HEK293 (cell line): ENCODE data around the gene HEATR5B.
A peak's percentile ranks its signal among the peaks of the same experiment; 100 is the strongest.

Source experiments
- GLI4 ChIP-seq: fragments of 450-650 bp; formaldehyde crosslinking; IDR thresholded peaks from 2 replicates; pipeline ENCODE4 v1.5.1; 2016; ENCODE audit warnings: missing biosample characterization, missing genetic modification characterization
- GLIS2 ChIP-seq: fragments of 450-650 bp; formaldehyde crosslinking; IDR thresholded peaks from 2 replicates; pipeline ENCODE4 v1.5.1; 2016; ENCODE audit warnings: missing biosample characterization, missing genetic modification characterization
- KLF10 ChIP-seq: fragments of 450-650 bp; IDR thresholded peaks from 2 replicates; pipeline ENCODE4 v1.5.1; 2018; ENCODE audit warnings: missing biosample characterization, mild to moderate bottlenecking, missing genetic modification characterization
- KLF17 ChIP-seq: fragments of 450-650 bp; formaldehyde crosslinking; IDR thresholded peaks from 2 replicates; pipeline ENCODE4 v1.5.1; 2016; ENCODE audit warnings: missing biosample characterization, missing genetic modification characterization
- KLF7 ChIP-seq: fragments of 450-650 bp; formaldehyde crosslinking; IDR thresholded peaks from 2 replicates; pipeline ENCODE4 v1.5.1; 2016; ENCODE audit warnings: missing biosample characterization, missing genetic modification characterization, borderline replicate concordance
- OSR2 ChIP-seq: fragments of 450-650 bp; formaldehyde crosslinking; IDR thresholded peaks from 2 replicates; pipeline ENCODE4 v1.5.1; 2016; ENCODE audit warnings: missing biosample characterization, missing genetic modification characterization
- OVOL3 ChIP-seq: fragments of 450-650 bp; formaldehyde crosslinking; IDR thresholded peaks from 2 replicates; pipeline ENCODE4 v1.5.1; 2016; ENCODE audit warnings: missing biosample characterization, missing genetic modification characterization
- PBX3 ChIP-seq: sonication (generic); formaldehyde crosslinking; IDR thresholded peaks from 2 replicates; pipeline ENCODE4 v1.8.1; 2022; ENCODE audit warnings: mild to moderate bottlenecking, moderate library complexity, missing genetic modification reagents
- REPIN1 ChIP-seq: fragments of 450-650 bp; formaldehyde crosslinking; IDR thresholded peaks from 2 replicates; pipeline ENCODE4 v1.5.1; 2017; ENCODE audit warnings: missing biosample characterization, missing genetic modification characterization, low read depth
- WT1 ChIP-seq: fragments of 450-650 bp; formaldehyde crosslinking; IDR thresholded peaks from 2 replicates; pipeline ENCODE4 v1.5.1; 2016; ENCODE audit warnings: missing biosample characterization, missing genetic modification characterization
- ZBTB26 ChIP-seq: fragments of 450-650 bp; formaldehyde crosslinking; optimal IDR thresholded peaks from 2 replicates; pipeline ENCODE3; 2016; ENCODE audit warnings: missing biosample characterization, mild to moderate bottlenecking, missing genetic modification characterization
- ZNF2 ChIP-seq: fragments of 450-650 bp; formaldehyde crosslinking; IDR thresholded peaks from 2 replicates; pipeline ENCODE4 v1.5.1; 2016; ENCODE audit warnings: missing biosample characterization, missing genetic modification characterization
- ZNF335 ChIP-seq: fragments of 450-650 bp; formaldehyde crosslinking; conservative IDR thresholded peaks from 2 replicates; pipeline ENCODE4 v1.5.1; 2016; ENCODE audit warnings: missing biosample characterization, missing genetic modification characterization
- ZNF394 ChIP-seq: fragments of 450-650 bp; formaldehyde crosslinking; IDR thresholded peaks from 2 replicates; pipeline ENCODE4 v1.5.1; 2016; ENCODE audit warnings: missing biosample characterization, missing genetic modification characterization, mild to moderate bottlenecking, moderate library complexity, borderline replicate concordance
- ZNF449 ChIP-seq: fragments of 450-650 bp; formaldehyde crosslinking; IDR thresholded peaks from 2 replicates; pipeline ENCODE4 v1.5.1; 2017; ENCODE audit warnings: missing biosample characterization, mild to moderate bottlenecking, missing genetic modification characterization, moderate library complexity
- ZNF580 ChIP-seq: fragments of 450-650 bp; formaldehyde crosslinking; IDR thresholded peaks from 2 replicates; pipeline ENCODE4 v1.5.1; 2016; ENCODE audit warnings: missing biosample characterization, missing genetic modification characterization
- ZNF596 ChIP-seq: fragments of 450-650 bp; IDR thresholded peaks from 2 replicates; pipeline ENCODE4 v1.5.0; 2018; ENCODE audit warnings: missing biosample characterization, mild to moderate bottlenecking, missing genetic modification characterization, moderate library complexity
- ZNF76 ChIP-seq: fragments of 450-650 bp; formaldehyde crosslinking; IDR thresholded peaks from 2 replicates; pipeline ENCODE4; 2016; ENCODE audit warnings: low read depth, missing biosample characterization, missing genetic modification characterization, borderline replicate concordance
- ZSCAN30 ChIP-seq: fragments of 450-650 bp; IDR thresholded peaks from 2 replicates; pipeline ENCODE4 v1.5.1; 2018; ENCODE audit warnings: missing biosample characterization, mild to moderate bottlenecking, missing genetic modification characterization, moderate library complexity
- ZXDB ChIP-seq: fragments of 450-650 bp; formaldehyde crosslinking; IDR thresholded peaks from 2 replicates; pipeline ENCODE4 v1.5.1; 2016; ENCODE audit warnings: missing biosample characterization, missing genetic modification characterization
- TF ChIP-seq, protein P1 (sequence below): fragments of 450-650 bp; formaldehyde crosslinking; conservative IDR thresholded peaks from 2 replicates; pipeline ENCODE4 v1.5.1; 2016; ENCODE audit warnings: low read depth, missing biosample characterization, missing genetic modification characterization
- TF ChIP-seq, protein P2 (sequence below): fragments of 450-650 bp; formaldehyde crosslinking; IDR thresholded peaks from 2 replicates; pipeline ENCODE4 v1.5.1; 2016; ENCODE audit warnings: missing biosample characterization, missing genetic modification characterization
- TF ChIP-seq, protein P3 (sequence below): fragments of 450-650 bp; formaldehyde crosslinking; IDR thresholded peaks from 2 replicates; pipeline ENCODE4 v1.5.1; 2017; ENCODE audit warnings: missing biosample characterization, missing genetic modification characterization
- TF ChIP-seq, protein P4 (sequence below): fragments of 450-650 bp; formaldehyde crosslinking; IDR thresholded peaks from 2 replicates; pipeline ENCODE4; 2016; ENCODE audit warnings: missing biosample characterization, missing genetic modification characterization

The HEATR5B gene

GRCh38 chr2:36966370-36967235, 117.6 kb downstream of the HEATR5B start, which contains the start of gene STRN (continued):
- TF ChIP-seq OSR2 (tag by site-specific recombination) (peak; percentile 41; the same call in 1 of the 2 replicates), PBX3 (peak; percentile 76; the same call in 1 of the 2 replicates), ZNF2 (tag by site-specific recombination) (peak; percentile 63), ZNF580 (tag by site-specific recombination) (0 out of 2 replicates have a peak, but pooled peaks have one; percentile 17), ZNF76 (tag by site-specific recombination) (peak; percentile 72; the same call in 1 of the 2 replicates), OVOL3 (tag by site-specific recombination) (peak; percentile 9; the same call in 1 of the 2 replicates), ZNF394 (tag by site-specific recombination) (peak; percentile 52), GLI4 (tag by site-specific recombination) (0 out of 2 replicates have a peak, but pooled peaks have one; percentile 23), ZNF335 (peak; percentile 69; the same call in 1 of the 2 replicates), REPIN1 (no peak), ZBTB26 (peak; percentile 83), KLF10 (peak; percentile 74), KLF7 (tag by site-specific recombination) (peak; percentile 42; the same call in 1 of the 2 replicates), ZNF596 (tag by site-specific recombination) (no peak), WT1 (tag by site-specific recombination) (no peak; the same call in 1 of the 2 replicates), ZXDB (tag by site-specific recombination) (peak; percentile 61), KLF17 (tag by site-specific recombination) (0 out of 2 replicates have a peak, but pooled peaks have one; percentile 9), ZNF449 (peak; percentile 57; the same call in 1 of the 2 replicates), GLIS2 (tag by site-specific recombination) (peak; percentile 44; the same call in 1 of the 2 replicates), ZSCAN30 (tag by site-specific recombination) (peak; percentile 68)
- TF ChIP-seq, protein P1, sequence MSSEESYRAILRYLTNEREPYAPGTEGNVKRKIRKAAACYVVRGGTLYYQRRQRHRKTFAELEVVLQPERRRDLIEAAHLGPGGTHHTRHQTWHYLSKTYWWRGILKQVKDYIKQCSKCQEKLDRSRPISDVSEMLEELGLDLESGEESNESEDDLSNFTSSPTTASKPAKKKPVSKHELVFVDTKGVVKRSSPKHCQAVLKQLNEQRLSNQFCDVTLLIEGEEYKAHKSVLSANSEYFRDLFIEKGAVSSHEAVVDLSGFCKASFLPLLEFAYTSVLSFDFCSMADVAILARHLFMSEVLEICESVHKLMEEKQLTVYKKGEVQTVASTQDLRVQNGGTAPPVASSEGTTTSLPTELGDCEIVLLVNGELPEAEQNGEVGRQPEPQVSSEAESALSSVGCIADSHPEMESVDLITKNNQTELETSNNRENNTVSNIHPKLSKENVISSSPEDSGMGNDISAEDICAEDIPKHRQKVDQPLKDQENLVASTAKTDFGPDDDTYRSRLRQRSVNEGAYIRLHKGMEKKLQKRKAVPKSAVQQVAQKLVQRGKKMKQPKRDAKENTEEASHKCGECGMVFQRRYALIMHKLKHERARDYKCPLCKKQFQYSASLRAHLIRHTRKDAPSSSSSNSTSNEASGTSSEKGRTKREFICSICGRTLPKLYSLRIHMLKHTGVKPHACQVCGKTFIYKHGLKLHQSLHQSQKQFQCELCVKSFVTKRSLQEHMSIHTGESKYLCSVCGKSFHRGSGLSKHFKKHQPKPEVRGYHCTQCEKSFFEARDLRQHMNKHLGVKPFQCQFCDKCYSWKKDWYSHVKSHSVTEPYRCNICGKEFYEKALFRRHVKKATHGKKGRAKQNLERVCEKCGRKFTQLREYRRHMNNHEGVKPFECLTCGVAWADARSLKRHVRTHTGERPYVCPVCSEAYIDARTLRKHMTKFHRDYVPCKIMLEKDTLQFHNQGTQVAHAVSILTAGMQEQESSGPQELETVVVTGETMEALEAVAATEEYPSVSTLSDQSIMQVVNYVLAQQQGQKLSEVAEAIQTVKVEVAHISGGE, result peak; percentile 90
- TF ChIP-seq, protein P2, sequence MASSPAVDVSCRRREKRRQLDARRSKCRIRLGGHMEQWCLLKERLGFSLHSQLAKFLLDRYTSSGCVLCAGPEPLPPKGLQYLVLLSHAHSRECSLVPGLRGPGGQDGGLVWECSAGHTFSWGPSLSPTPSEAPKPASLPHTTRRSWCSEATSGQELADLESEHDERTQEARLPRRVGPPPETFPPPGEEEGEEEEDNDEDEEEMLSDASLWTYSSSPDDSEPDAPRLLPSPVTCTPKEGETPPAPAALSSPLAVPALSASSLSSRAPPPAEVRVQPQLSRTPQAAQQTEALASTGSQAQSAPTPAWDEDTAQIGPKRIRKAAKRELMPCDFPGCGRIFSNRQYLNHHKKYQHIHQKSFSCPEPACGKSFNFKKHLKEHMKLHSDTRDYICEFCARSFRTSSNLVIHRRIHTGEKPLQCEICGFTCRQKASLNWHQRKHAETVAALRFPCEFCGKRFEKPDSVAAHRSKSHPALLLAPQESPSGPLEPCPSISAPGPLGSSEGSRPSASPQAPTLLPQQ, result 0 out of 2 replicates have a peak, but pooled peaks have one; percentile 31
- TF ChIP-seq, protein P3, sequence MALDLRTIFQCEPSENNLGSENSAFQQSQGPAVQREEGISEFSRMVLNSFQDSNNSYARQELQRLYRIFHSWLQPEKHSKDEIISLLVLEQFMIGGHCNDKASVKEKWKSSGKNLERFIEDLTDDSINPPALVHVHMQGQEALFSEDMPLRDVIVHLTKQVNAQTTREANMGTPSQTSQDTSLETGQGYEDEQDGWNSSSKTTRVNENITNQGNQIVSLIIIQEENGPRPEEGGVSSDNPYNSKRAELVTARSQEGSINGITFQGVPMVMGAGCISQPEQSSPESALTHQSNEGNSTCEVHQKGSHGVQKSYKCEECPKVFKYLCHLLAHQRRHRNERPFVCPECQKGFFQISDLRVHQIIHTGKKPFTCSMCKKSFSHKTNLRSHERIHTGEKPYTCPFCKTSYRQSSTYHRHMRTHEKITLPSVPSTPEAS (tag by site-specific recombination), result peak; percentile 93
- TF ChIP-seq, protein P4, sequence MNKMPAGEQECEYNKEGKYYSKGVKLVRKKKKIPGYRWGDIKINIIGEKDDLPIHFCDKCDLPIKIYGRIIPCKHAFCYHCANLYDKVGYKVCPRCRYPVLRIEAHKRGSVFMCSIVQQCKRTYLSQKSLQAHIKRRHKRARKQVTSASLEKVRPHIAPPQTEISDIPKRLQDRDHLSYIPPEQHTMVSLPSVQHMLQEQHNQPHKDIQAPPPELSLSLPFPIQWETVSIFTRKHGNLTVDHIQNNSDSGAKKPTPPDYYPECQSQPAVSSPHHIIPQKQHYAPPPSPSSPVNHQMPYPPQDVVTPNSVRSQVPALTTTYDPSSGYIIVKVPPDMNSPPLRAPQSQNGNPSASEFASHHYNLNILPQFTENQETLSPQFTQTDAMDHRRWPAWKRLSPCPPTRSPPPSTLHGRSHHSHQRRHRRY (tag by site-specific recombination), result no peak
